Prostate gland (tissue), 2 donors: ENCODE results near the gene PSKH1. TPM values are rescaled to one million over a fixed set of nuclear protein-coding genes. Genes with fewer than 3 reads are reported as not detected.

ENCODE experiments used
- DNase-seq: peaks from one replicate; pipeline ENCODE4 v3.0.0-alpha.2; 2019; ENCODE audit warnings: low spot score
- H3K27ac ChIP-seq, 2 donors: fragments of 200-600 bp; sonication (generic); 2 replicates each; pipeline ENCODE4 v1.5.1; 2017 to 2019
- H3K27me3 ChIP-seq: fragments of 200-600 bp; sonication (generic); replicated peaks from 2 replicates; pipeline ENCODE4 v1.5.1; 2019; ENCODE audit not compliant: insufficient read depth
- H3K36me3 ChIP-seq, 2 donors: fragments of 200-600 bp; sonication (generic); 1 replicate in 1 of 2; 2 replicates in 1 of 2; pipeline versions ENCODE4 v1.5.1 to v1.8.1; 2017 to 2019
- H3K4me1 ChIP-seq: fragments of 200-600 bp; sonication (generic); replicated peaks from 2 replicates; pipeline ENCODE4 v1.5.1; 2019
- H3K4me3 ChIP-seq, 2 donors: fragments of 200-600 bp; sonication (generic); 2 replicates each; pipeline ENCODE4 v1.5.1; 2017 to 2019
- H3K9me3 ChIP-seq: fragments of 200-600 bp; sonication (generic); 2 replicates; pipeline ENCODE4 v1.5.1; 2017
- POLR2A ChIP-seq: fragments of 450-650 bp; IDR thresholded peaks from one replicate; pipeline ENCODE4 v1.6.1; 2016; ENCODE audit warnings: antibody characterized with exemption, mild to moderate bottlenecking
- POLR2AphosphoS5 ChIP-seq: sonication (generic); formaldehyde crosslinking; IDR thresholded peaks from one replicate; pipeline ENCODE4 v1.6.1; 2017; ENCODE audit warnings: antibody characterized with exemption
- WGBS: methylation state at CpG from one replicate; pipeline ENCODE4 v1.1.5; 2018; 5-methylcytosine and 5-hydroxymethylcytosine counted together
- intact Hi-C: fragments of 100-400 bp; cut with DNase I; formaldehyde crosslinking; loops from one replicate; pipeline ENCODE4 v1.14.2; 2022
- total RNA-seq, 2 donors: library from RNA; depleted of rRNA; stranded (reverse); fragments of >200 nt; gene quantifications; one replicate each; pipeline ENCODE4 v1.1.0, GENCODE V29; 2016
- TF ChIP-seq, protein P1 (sequence below), 4 experiments: fragments of 200-600 bp in 2 of 4; fragments of 450-650 bp in 2 of 4; sonication (generic) in 2 of 4; IDR thresholded peaks; 1 replicate in 3 of 4; 2 replicates in 1 of 4; pipeline ENCODE4 v1.5.1; 2016 to 2019; ENCODE audit warnings: antibody characterized with exemption in 4 of 4, mild to moderate bottlenecking in 2 of 4, moderate library complexity in 2 of 4

Gene PSKH1
- total RNA-seq, 2 donors from 2014 or later = 16.7 to 53.2 TPM

DNA sequence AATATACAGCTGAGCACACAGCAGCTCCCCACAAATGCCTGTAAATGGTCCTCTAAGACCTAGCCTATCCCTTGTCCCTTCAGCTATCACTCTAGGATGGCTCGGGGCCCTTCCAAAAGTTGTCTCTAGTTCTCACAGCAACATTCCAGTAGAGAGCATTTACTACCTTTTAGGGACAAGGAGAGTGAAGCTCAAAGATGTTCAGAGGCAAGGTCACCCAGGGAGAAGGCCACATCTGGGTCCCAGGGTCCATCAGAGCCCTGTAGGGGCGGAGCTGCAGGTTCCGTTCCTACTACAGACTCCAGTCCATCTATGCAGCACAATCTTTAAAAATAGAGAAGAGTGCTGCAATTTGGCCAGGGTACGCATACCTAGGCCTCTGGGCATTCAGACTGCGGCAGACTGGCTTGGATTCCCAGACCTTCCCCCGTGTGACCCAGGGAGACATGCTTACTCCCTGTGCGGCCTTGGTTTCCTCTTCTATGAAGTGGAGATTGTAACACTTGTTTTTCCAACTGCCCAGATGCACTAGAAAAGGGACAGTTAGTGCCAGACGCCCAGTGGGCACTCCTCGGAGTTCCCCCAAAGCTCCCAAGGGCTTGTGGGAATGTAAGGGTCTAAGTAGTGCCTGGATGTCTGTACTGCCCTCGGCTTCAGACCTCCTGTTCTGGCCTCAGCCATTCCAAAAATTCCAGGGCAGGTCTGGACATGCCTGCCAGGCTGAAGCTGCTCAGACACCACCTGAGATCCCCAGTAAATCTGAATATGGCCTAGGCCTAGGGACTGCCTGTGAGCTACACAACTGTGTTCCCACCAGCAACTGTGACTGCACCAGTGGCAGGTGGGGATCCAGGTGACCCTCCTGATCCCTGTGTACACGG is 72.9 kb downstream of the PSKH1 start:
- H3K36me3 ChIP-seq = peaks cover 0 to 10% of the 10 kb centered on the region in 2 donors
- no peak for DNase-seq
- no peak for TF ChIP-seq POLR2A
- TF ChIP-seq, protein P1, sequence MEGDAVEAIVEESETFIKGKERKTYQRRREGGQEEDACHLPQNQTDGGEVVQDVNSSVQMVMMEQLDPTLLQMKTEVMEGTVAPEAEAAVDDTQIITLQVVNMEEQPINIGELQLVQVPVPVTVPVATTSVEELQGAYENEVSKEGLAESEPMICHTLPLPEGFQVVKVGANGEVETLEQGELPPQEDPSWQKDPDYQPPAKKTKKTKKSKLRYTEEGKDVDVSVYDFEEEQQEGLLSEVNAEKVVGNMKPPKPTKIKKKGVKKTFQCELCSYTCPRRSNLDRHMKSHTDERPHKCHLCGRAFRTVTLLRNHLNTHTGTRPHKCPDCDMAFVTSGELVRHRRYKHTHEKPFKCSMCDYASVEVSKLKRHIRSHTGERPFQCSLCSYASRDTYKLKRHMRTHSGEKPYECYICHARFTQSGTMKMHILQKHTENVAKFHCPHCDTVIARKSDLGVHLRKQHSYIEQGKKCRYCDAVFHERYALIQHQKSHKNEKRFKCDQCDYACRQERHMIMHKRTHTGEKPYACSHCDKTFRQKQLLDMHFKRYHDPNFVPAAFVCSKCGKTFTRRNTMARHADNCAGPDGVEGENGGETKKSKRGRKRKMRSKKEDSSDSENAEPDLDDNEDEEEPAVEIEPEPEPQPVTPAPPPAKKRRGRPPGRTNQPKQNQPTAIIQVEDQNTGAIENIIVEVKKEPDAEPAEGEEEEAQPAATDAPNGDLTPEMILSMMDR (IDR thresholded peaks at IDR 0.05) = no peak
- no peak for TF ChIP-seq POLR2AphosphoS5
- H3K27me3 ChIP-seq = no peaks in the 10 kb centered on the region
- no peaks in the 10 kb centered on the region for H3K9me3 ChIP-seq
- peaks cover 14% of the 10 kb centered on the region for H3K4me1 ChIP-seq
- H3K4me3 ChIP-seq = peak overlapping the region in 1 of 2 donors; percentile 78
- peak overlapping the region; percentile 50 to 88 for H3K27ac ChIP-seq
- WGBS = 47% methylated on average over 11 of the region's 11 CpGs
- intact Hi-C loops = no loop called here

DNA sequence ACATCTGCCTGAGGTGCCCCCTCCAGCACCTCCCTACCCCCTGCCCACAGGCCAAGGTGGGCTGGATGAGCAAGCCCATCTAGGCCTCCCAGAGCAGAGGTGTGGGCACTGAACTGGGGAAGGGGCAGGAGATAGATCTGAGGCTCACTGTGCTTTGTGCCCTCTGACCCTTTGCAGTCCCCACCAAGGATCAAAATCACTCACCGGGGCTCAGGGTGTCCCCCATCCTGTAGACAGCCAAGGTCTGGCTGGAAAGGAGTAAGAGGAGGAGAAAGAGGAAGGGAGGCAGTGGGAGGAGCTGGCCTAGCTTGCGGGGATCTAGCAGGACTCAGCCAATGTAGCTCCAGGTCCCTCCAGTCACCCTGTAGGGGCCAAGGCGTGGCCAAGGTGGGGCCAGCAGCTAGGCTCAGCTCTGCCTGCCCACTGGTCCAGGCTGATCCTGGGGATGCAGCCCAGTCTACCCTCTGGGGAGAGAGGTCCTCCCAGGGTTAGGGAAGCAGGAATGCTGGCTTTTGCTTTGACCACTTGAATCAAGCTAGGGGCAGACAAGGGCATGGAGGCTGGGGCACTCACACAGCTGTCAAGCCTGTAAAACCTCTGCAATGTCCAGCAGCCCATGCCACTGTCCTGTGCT is 73.6 kb downstream of the PSKH1 start:
- Histone ChIP-seq H3K4me3 (peak overlapping the region; percentile 67 to 78), H3K27ac (peak overlapping the region; percentile 50 to 88), H3K36me3 (peaks cover 0 to 8% of the 10 kb centered on the region in 2 donors), H3K4me1 (peaks cover 8% of the 10 kb centered on the region), H3K9me3 (no peaks in the 10 kb centered on the region), H3K27me3 (no peaks in the 10 kb centered on the region)
- no peak for DNase-seq
- 23% methylated on average over 3 of the region's 3 CpGs for WGBS
- intact Hi-C loops = no loop called here
- peak; percentile 16 for TF ChIP-seq POLR2A
- TF ChIP-seq POLR2AphosphoS5 = no peak
- TF ChIP-seq, protein P1 (IDR thresholded peaks at IDR 0.05) = no peak

DNA sequence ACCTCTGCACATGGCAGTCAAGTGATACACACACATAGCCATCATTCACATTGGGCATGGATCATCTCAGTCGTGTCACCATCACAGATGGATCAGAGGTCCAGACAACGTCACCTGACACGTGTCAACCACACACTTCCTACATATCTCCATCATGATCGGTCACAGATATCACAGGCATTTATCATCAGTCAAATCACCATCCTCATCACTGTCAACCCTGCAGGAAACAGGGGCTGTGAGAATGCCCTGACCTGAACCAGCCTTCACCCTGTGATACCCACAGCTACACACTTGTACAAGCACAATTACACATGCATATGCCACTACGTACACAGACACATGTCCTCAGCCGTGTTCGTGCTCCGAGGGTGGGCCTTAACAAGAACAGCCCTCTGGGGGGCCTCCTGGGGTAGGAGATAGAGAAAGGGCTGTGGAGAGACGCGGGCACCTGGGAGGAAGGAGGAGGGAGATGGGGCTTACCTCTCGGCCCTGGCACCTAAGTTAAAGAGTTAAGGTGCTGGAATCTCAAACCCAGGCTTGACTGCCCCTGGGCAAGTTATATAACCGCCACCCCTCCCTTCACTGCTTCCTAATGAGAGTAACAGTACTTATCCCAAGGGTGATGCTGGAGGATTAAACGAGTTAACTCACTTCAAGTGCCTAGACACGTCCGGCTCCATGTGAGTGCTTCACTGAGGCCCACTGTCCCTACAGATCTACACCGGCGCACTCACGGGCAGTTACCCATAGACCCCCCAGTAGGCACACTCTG is 74.3 kb downstream of the PSKH1 start:
- Histone ChIP-seq H3K9me3 (no peaks in the 10 kb centered on the region), H3K36me3 (peaks cover 0 to under 1% of the 10 kb centered on the region in 2 donors), H3K27me3 (no peaks in the 10 kb centered on the region), H3K27ac (peak overlapping the region; percentile 84 to 88), H3K4me1 (peaks cover 8% of the 10 kb centered on the region), H3K4me3 (peak overlapping the region; percentile 67 to 78)
- 11% methylated on average over 18 of the region's 18 CpGs for WGBS
- TF ChIP-seq, protein P1 (IDR thresholded peaks at IDR 0.05) = no peak
- no peak for TF ChIP-seq POLR2AphosphoS5
- intact Hi-C loops = no loop called here
- DNase-seq = no peak

DNA sequence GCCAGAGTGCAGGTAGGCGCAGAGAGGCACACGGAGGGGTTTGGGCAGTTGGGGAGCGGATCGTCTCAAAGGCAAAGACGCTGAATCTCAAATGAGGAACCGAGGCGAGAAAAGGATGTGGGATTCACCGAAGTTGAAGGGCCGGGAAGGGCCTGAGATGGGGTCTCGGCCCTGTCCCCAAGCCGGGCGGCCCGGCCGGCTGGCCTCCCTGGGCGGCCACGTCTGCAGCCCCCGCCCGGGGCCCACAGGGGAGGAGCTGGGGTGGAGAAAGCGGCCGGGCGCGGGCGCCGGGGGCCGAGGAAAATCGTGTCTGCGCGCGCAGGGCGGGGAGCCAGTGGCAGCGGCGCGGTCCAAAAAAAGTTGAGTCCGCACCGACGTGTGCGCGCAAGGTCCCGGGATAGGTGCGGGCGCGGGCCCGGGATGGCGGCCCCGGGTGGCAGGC is 74.9 kb downstream of the PSKH1 start:
- Histone ChIP-seq H3K36me3 (no peaks in the 10 kb centered on the region), H3K27ac (peak overlapping the region; percentile 84 to 88), H3K4me1 (peaks cover 8% of the 10 kb centered on the region), H3K27me3 (no peaks in the 10 kb centered on the region), H3K9me3 (no peaks in the 10 kb centered on the region), H3K4me3 (peak overlapping the region; percentile 67 to 78)
- TF ChIP-seq POLR2AphosphoS5 (no peak), POLR2A (no peak)
- WGBS = 0% methylated on average over 35 of the region's 45 CpGs
- intact Hi-C loops = no loop called here
- no peak for DNase-seq
